Islet precursor cell (in vitro differentiated cells): ENCODE measurements around the gene ST3GAL3.
A peak's percentile ranks its signal among the peaks of the same experiment; 100 is the strongest.
"Not testable (repeated sequence)": the region's sequence is repeated elsewhere in the genome, so short reads cannot be mapped to it uniquely, and the experiment has no call there.

Source experiments
- DNase-seq: peaks from one replicate; pipeline ENCODE4 v3.0.0-alpha.2; 2018

Gene ST3GAL3

DNA sequence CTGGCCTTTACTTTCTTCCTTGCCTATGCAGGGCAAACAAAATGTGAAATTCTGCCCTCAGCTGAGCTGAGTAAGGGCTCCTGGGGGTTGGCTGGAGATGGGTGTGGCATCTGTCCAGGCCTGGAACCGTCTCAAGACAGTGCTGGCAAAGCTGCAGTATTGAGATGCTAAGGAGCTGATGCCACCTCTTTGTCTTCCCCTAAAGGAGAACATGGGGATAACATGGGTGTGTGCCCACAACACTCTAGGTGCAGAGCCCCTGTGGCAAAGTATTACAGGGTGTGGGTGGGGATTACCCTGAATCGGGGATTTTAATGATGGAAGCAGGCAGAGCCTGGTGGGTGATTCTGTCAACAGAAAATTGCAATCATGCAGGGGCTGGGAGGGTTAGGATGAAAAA lies 2.5 kb upstream of the ST3GAL3 start:
- no peak for DNase-seq

DNA sequence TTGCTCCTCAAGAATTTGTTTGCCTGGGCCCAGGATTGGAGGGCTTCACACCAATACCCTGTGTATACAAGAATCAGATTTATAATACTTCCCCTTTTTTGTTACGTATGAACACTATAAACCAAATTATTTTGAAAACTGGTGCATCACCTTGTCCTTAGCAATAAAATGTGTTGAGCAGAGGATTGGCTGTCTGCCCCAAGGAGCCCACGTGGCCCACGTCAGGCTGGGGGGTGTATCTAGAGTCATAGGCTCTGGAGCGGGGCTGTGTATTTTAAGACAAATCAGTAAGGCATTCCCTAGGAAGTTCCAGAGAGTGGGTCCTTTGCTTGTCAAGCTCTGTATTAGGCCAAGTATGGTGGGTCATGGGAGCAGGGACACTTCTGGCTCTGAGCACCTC lies 2.0 kb upstream of the ST3GAL3 start:
- DNase-seq: no peak

DNA sequence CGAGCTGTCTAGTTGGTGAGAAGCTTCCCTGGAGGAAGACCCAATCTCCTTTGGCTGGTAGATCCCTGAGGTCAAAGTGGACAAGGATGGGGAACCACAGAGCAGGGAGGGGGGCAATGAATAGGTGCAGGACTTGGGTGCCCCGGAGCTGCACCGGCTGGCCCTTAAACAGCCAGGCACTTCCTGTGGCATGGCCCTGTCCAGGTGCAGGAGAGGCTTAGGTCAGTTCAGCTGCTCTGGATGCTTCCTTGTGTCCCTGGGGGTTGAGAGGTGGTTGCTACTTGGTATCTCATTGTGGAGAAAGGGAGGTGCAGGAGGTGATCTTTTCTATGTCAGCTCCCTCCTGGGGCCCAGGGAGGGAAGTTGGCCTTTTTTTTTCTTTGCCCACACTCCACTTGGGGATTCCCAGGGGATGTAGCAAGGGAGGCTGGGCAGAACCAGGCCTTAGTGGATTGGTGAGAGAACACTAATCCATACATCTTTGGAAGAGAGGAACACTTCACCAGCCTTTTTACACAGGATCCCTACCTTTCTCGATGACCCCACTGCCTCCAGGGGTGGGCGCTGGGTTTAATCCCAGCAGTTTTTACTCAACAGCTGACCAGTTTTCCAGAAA lies 1.2 kb upstream of the ST3GAL3 start:
- DNase-seq: no peak

DNA sequence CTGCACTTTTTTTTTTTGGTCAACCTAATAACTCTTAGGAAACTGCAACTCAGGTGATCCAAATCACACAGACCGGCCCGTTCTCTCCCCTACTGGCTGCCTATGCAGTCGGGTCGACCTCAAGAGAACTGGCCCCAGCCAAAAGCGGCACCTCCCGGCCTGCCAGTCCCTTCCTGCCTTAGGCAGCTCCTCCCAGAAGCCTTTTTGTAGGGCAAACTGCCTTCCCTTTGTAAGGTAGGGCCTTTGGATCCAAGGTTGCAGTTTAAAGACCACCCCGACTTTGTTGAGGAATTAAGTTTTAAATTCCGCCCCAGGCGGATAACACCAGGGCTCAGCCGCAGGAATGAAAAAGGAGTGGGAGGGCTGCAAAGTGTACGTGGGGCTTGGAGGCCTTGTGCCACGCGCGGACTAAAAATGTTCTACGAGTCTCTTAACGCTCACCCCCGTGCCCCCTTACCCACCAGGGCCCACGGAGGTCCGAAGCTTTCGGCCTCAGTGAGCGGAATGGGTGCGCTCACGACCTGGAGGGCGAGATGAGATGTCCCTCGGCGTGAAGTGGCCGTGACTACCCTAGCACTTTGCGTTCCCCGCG lies 642 bp upstream of the ST3GAL3 start:
- DNase-seq: peak; percentile 77

DNA sequence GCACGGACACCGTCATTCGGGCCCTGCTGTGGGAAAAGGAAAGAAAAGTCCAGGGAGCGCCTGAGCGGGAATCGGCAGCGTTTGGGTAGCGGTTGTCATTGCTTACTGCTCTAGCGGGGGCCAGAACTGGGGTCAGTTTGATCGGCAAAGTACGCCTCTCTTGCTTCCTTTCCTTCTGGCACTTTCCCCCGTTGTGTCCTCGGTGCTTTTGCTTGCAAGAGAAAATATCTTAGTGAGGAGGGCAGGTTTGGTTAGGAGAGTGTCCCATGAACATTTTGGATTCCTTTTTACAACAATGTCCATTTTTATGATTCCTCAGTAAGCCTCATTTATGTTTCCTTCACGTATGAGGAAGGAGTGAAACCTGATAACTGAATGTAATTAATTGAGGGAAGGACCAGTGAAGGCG lies 670 bp downstream of the ST3GAL3 start:
- no peak for DNase-seq

DNA sequence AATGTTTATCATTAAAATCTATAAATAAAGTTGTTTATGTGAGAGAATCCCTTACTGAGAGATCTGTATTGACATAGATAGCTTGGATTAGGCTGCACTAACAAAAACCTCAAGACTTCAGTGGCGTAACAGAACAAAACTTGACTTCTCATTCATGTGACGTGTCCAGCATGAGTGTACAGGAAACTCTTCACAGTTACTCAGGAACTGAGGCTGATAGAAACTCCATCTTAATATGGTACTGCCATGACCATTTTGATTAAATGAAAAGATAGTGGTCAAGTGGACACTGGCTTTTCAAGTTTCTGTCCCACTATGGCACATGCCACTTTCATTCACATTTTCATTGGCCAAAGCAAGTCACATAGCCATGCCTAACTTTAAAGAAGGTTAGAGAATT lies 3.7 kb downstream of the ST3GAL3 start:
- no peak for DNase-seq

DNA sequence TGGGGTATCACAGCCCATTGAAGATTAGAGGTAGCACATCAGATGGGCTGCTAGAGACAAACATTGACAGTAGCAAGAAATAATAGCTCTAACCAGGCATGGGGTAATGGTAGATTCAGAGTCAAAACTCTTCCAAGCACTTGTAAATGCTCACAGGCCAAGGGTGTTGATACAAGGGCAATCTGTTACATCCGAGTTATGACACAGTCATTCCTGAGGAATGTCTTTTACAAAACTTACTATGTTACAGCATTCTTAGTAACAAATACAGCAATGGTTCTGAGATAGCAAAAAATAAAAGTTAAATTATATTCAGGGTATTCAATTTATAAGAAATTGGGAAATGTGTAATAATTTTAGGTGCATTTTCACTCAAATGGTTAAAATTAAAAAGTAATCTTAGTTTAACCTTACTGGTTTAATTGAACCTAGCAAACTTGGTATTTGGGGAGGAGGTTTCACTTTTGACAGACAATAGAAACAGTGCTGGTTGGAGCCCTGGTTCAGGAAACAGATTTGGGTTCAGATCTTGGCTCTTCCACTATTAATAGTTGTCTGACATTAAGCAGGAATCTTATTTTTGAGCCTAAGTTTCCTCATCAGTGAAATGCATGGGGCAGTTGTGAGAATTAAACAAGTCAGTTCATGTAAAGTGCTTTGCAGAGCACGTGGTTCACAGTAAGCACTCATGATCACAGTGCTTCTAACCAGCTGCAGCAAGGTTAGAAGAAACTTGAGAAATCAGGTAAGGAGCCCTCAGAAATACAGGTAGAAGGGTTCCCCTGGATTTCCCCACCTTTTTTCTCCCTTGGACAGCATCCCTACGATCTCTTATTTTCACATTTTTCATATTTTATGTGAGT lies 4.4 kb downstream of the ST3GAL3 start:
- DNase-seq: no peak

DNA sequence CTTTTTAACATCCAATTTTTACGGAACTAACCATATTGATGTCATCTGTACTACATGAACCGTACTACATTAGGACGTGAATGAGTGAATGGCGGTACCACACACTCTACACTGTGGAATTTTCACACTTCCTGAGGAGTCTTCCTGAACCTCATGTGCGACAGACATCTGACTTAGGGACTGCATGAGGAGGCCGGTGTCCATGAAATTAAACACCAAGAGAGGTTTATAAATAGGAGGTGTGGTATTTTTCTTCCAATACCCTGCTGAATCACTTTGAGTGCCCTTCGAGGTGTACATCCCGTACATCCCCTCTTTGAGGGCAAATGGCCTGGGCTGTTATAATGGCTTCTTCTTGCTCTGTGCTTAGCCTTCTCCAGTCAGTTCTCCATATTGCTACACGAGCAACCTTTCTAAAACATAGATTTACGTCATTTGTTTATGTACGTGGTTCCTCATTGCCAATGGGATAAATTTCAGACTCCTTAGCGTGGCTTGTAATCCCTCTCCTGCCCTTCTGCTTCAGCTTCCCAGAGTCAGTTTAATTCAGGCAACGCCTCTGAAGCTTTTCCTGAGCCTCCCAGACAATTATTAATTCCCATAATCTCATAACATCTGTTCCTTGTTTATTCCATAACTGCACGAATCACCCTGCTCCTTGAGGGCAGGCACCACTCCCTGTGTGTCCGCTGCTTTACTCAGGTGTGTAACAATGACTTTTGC lies 9.4 kb downstream of the ST3GAL3 start:
- DNase-seq: no peak

DNA sequence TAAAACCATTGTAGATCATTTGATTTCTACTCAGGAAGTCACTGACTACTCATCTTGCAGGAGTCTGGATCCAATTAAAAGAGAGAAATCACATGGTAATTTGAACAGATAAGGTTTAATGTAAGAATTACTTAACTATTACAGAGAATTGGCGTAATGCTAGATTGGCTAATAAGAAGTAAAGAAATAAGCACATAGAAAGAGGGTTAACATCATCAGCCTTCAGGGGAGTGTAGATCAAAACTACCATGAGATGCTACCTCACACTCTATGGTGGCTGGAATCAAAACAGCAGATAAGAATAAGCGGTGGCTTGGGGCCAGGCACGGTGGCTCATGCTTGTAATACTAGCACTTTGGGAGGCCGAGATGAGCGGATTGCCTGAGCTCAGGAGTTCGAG lies 11.7 kb downstream of the ST3GAL3 start:
- no peak for DNase-seq

DNA sequence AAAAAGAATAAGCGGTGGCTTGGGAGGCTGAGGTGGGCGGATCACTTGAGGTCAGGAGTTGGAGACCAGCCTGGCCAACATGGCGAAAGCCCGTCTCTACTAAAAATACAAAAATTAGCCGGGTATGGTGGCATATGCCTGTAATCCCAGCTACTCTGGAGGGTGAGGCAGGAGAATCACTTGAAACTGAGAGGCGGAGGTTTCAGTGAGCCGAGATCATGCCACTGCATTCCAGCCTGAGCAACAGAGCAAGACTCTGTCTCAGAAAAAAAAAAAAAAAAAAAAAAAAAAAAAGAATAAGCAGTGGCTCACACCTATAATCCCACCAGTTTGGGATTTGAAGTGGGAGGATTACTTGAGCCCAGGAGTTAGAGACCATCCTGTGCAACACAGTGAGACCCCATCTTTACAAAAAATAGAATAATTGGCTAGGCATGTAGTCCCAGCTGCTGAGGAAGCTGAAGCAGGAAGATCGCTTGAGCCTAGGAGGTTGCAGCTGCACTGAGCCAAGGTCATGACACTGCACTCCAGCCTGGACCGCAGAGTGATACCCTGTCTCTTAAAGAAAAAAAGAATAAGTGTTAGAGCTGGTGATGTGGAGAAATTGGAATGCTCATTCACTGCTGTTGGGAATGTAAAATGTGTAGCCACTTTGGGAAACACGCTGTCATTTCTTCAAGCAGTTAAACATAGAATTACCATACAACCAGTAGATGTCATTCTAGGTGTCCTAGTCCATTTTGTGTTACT lies 12.5 kb downstream of the ST3GAL3 start:
- DNase-seq: not testable (repeated sequence)

DNA sequence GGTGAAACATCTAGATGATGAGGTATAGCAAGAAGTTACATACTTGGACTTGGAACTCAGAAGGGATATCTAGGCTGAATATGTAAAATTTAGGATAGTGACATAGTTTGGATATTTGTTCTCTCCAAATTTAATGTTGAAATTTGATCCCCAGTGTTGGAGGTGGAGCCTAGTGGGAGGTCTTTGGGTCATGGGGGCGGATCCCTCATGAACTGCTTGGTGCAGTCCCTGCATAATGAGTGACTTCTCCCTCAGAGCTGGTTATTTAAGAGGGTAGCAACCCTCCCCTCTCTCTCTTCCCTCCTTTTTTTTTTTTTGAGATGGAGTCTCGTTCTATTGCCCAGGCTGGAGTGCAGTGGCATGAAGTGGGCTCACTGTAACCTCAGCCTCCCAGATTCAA lies 15.5 kb downstream of the ST3GAL3 start:
- no peak for DNase-seq

DNA sequence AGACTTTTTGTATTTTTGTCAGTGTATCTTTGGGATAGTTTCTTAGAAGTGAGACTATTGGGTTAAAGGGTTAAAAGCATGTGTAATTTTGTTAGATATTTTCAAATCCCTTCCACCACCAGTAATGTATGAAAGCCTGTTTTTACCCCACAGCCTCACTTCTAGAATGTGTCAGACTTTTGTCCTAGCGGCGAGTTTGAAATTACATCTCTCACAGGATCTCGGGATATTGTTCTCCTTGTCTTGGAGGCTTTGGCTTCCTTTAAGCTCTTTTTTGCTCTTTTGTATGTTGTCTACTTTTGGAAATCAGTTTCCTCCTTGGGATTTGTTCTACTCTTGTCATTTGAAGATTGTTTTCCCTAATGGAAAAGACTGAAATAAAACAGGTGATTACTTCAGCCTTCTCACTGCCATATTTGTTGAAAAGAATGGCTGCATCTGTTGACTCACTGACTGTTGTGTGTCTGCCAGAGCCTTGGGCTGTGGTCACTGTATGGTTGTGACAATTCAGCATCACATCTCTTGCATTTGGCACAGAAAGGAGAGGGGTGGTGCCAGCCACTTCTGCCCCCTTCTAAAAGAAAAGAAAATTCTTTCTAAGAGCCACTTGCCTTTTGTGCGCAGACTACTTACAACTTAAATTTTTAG lies 22.6 kb downstream of the ST3GAL3 start:
- DNase-seq: no peak

DNA sequence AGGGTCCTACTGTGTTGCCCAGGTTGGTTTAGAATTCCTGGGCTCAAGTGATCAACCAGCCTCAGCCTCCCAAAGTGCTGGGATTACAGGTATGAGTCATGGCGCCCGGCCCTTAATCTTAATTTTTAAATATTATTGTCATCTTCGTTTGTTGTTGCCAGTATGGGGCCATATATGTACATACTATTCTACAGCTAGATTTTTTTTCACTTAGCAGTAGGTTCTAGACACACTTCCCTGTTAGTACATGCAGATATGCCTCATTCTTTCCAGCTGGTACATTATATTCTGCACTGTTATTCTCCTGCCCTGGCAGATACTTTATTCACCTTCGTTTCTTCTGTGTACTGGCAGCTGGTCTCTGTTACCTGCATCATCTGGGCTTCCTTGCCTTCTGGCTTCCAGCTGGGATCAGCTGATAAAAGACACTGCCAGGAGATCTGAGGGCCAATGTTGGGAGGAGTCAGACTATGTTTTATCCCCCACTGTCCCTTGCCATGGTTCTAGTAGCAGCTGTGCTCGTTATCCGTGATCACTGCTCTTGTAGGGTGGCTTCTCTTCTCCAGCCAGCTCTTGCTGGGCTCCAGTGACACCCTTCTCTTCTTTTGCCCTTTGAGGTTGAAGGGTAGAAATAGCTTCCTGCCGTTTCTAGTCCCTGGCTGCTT lies 24.7 kb downstream of the ST3GAL3 start:
- no peak for DNase-seq

DNA sequence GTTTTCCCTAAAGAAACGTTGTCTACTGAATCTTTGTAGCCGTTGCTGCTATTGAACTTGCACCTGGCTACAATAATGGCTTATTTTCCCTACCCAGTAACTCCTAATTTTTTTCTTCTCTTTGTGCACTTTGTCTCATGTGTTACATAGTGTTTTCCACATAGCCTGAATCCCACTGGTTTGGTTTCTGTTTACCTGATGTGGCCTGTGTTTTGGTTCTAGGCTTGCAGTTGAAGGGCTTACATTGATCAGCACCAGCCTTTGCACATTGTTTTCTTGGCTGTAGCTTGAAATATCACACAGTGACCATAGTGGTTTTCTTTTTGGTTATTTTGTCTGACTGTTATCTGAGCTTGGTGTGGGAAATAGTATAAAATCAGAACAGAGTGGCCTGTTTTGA lies 29.5 kb downstream of the ST3GAL3 start:
- DNase-seq: no peak

DNA sequence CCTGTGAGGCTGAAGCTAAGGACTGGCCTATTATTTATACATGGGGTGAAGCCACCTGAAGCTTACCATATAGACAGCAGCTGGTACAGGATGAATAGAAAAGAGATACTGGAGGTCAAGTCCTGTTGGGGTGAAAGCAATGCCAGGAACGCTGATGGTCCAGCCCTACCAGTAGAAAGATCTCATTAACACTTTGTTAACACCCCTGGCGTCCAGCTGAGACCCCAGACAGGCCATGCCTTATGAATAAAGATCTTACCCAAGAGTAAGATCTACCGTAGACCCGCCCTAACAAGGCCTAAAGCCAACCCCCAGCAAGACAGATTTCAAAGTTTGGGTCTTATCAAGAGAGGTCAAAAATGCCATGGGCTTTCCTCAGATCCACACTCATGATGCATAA lies 34.7 kb downstream of the ST3GAL3 start:
- no peak for DNase-seq

DNA sequence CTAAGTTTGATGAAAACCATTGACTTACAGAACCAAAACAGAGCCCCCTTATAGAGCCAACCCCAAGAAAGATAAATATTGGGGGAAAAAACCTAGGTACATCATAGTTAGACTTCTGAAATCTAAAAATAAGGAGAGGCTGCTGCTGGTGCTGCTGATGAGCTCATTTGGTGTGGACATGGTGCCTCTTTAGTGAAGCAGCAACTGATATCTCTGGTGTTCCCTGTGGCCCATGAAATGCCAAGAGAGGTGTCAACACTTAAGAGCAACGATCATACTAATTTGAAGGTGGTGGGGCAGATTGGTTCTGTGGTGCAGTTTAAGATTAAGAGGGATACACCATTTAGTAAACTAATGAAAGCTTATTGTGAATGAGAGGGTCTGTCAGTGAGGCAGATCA lies 35.9 kb downstream of the ST3GAL3 start:
- DNase-seq: no peak

DNA sequence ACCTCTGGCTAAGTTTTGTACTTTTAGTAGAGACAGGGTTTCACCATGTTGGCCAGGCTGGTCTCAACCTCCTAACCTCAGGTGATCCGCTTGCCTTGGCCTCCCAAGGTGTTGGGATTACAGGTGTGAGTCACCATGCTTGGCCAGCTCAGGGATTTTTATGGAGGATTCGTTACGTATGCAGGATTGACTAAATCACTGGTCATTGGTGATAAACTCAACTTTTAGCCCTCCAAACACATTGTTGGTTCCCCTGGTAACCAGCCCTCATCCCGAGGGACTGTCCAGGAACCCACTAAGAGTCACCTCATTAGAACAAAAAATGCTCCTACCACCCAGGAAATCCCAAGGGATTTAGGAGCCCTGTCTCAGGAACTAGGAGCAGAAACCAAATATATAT lies 40.4 kb downstream of the ST3GAL3 start:
- no peak for DNase-seq

DNA sequence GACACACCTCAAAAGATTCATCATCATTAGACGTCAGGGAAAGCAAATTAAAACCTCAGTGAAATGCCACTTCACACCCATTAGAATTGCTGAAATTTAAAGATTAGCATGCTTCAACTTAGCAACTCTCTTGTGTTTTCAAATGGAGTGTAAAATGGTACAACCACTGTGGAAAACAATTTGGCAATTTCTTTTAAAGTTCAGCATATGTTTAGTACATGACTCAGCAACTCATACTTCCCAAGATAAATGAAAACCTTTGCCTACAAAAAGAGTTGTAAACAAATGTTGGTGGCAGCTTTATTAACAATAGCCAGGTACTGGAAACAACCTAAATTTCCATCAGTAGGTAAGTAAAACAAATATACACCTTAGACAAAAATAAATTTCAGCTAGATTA lies 42.7 kb downstream of the ST3GAL3 start:
- DNase-seq: no peak

DNA sequence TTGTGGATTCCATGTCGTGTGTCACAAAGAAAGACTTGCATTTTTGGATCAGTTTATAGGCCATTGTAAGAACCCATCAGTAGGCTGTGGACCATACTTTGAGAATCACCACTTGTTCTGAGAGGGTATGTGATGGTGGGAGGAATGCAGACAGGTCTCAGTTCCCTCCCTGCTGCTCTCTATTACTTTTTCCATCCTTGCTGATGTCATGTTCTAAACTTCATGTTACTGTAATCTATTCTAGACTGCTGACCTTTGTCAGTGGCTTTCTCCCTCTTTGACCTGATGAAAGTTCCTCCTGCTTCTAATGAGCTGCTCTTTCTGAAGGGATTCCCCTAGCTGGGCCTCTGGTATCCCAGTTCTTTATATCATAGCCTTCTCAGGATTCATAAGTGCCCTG lies 46.1 kb downstream of the ST3GAL3 start:
- DNase-seq: no peak

DNA sequence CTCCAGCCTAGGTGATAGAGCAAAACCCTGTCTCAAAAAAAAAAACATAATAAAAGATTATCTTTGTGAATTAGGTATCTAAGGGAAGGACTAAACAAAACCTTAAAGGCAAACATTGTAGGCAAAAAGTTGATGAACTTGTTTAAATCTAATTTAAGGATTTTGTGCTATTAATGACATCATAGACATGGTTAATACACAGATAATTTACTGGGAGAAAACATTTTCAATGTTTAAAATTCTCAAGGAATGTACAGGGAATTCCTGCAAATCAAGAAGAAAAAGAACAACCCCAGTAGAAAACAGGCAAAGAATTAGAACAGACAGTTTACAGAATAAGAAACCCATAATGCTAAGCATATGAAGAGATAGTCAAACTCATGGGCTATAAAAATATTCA lies 47.6 kb downstream of the ST3GAL3 start:
- DNase-seq: no peak

DNA sequence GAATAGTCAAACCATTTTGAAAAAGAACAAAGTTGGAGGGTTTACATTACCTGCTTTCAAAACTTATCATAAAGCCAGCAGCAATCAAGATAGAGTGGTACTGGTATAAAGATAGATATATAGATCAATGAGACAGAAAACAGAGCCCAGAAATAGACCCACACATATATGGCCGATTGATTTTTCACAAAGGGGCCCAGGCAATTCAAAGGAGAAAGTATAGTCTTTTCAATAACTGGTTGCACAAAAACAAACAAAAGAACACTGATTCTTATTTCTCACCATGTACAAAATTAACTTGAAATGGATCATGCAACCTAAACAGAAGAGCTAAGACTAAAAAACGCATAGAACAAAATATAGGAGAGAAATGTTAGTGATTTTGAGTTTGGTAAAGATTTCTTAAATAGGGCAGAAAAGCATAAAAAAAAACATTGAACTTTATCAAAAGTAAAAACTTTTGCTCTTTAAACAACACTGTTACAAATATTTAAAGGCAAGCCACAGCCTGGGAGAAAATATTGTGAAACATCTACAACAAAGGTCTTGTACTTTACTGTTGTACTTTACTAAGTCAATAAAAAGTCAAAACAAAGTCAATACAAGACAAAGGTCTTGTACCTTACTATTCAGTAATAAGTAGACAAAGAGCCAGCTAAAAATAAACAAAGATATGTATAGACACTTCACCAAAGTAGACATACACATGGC lies 50.2 kb downstream of the ST3GAL3 start:
- no peak for DNase-seq
